Tibial artery (tissue), 4 donors: ENCODE results near the gene BCL3.

Experiments used
- DNase-seq, 2 donors: peaks; one replicate each; pipeline ENCODE4 v3.0.0-alpha.2; 2019
- H3K27ac ChIP-seq, 2 donors: fragments of 200-600 bp; sonication (generic) in 1 of 2; 1 replicate in 1 of 2; 2 replicates in 1 of 2; pipeline ENCODE4 v1.5.1; 2018 to 2019; ENCODE audit warnings: mild to moderate bottlenecking in 1 of 2
- H3K27me3 ChIP-seq, 2 donors: fragments of 200-600 bp; sonication (generic) in 1 of 2; one replicate each; pipeline versions ENCODE4 v1.5.1 to v1.6.0; 2016 to 2019
- H3K36me3 ChIP-seq, 3 donors: fragments of 200-600 bp; sonication (generic) in 2 of 3; one replicate each; pipeline ENCODE4 v1.5.1; 2016 to 2019; ENCODE audit warnings: mild to moderate bottlenecking in 2 of 3
- H3K4me1 ChIP-seq, 4 donors: fragments of 200-600 bp; sonication (generic) in 2 of 4; 1 replicate in 3 of 4; 2 replicates in 1 of 4; pipeline ENCODE4 v1.5.1; 2016 to 2019
- H3K4me3 ChIP-seq, 2 donors: fragments of 200-600 bp; sonication (generic) in 1 of 2; 1 replicate in 1 of 2; 2 replicates in 1 of 2; pipeline ENCODE4 v1.5.1; 2018 to 2019; ENCODE audit warnings: mild to moderate bottlenecking in 2 of 2
- H3K9me3 ChIP-seq, 3 donors: fragments of 200-600 bp; sonication (generic) in 1 of 3; one replicate each; pipeline ENCODE4 v1.5.1; 2016 to 2019
- CTCF ChIP-seq, 2 experiments: fragments of 200-600 bp in 1 of 2; fragments of 450-650 bp in 1 of 2; IDR thresholded peaks; one replicate each; pipeline ENCODE4 v1.5.1; 2017 to 2019; ENCODE audit warnings: antibody characterized with exemption in 2 of 2, mild to moderate bottlenecking in 1 of 2, moderate library complexity in 1 of 2
- intact Hi-C: fragments of 100-400 bp; cut with DNase I; formaldehyde crosslinking; loops from one replicate; pipeline ENCODE4 v1.15.0; 2023; ENCODE audit warnings: low total_unique reads

Gene BCL3

GRCh38 chr19:44803442-44804428 is 55.2 kb downstream of the BCL3 start:
- no peaks in the 10 kb centered on the region for H3K36me3 ChIP-seq
- intact Hi-C loops = no loop called here
- no peaks in the 10 kb centered on the region for H3K9me3 ChIP-seq
- DNase-seq = no peak
- no peak overlapping the region for H3K4me3 ChIP-seq
- TF ChIP-seq CTCF (IDR thresholded peaks at IDR 0.05) = no peak
- H3K27ac ChIP-seq = no peak overlapping the region
- no peaks in the 10 kb centered on the region for H3K27me3 ChIP-seq
- peaks cover 0 to 22% (median 10%) of the 10 kb centered on the region in 4 donors for H3K4me1 ChIP-seq

GRCh38 chr19:44806291-44806690 is 57.8 kb downstream of the BCL3 start:
- Histone ChIP-seq H3K27me3 (no peaks in the 10 kb centered on the region), H3K27ac (no peak overlapping the region), H3K36me3 (peaks cover 0 to 4% (median 0%) of the 10 kb centered on the region in 3 donors), H3K4me1 (peaks cover 0 to 35% (median 28%) of the 10 kb centered on the region in 4 donors), H3K9me3 (no peaks in the 10 kb centered on the region), H3K4me3 (no peak overlapping the region)
- no peak for DNase-seq
- intact Hi-C loops = no loop called here
- TF ChIP-seq CTCF (IDR thresholded peaks at IDR 0.05) = no peak

GRCh38 chr19:44807162-44807561 is 58.7 kb downstream of the BCL3 start:
- intact Hi-C loops = no loop called here
- H3K36me3 ChIP-seq = peaks cover 3 to 13% (median 4%) of the 10 kb centered on the region in 3 donors

GRCh38 chr19:44807652-44808462 is 59.3 kb downstream of the BCL3 start:
- no peak for DNase-seq
- peak; percentile 15 to 28 for TF ChIP-seq CTCF (IDR thresholded peaks at IDR 0.05)
- Histone ChIP-seq H3K9me3 (no peaks in the 10 kb centered on the region), H3K36me3 (peaks cover 8 to 18% (median 11%) of the 10 kb centered on the region in 3 donors), H3K27me3 (no peaks in the 10 kb centered on the region), H3K4me1 (peaks cover 0 to 50% (median 42%) of the 10 kb centered on the region in 4 donors), H3K27ac (peak overlapping the region; percentile 82 to 87), H3K4me3 (peak overlapping the region; percentile 72 to 87)
- intact Hi-C loops = no loop called here

More at GRCh38 chr19:44807162-44807561, 58.7 kb downstream of the BCL3 start:
- Histone ChIP-seq H3K9me3 (no peaks in the 10 kb centered on the region), H3K27ac (peak overlapping the region; percentile 82 to 87), H3K4me1 (peaks cover 0 to 44% (median 37%) of the 10 kb centered on the region in 4 donors), H3K4me3 (no peak overlapping the region), H3K27me3 (no peaks in the 10 kb centered on the region)
- TF ChIP-seq CTCF (IDR thresholded peaks at IDR 0.05) = no peak
- DNase-seq = no peak

GRCh38 chr19:44808463-44809371 is 60.2 kb downstream of the BCL3 start, which contains the start of gene BCAM:
Gene BCAM (plus strand): TSS chr19:44809103. CDS start chr19:44809125, 22 bp downstream.
- intact Hi-C loops = no loop called here
- H3K9me3 ChIP-seq = no peaks in the 10 kb centered on the region
- no peak for TF ChIP-seq CTCF (IDR thresholded peaks at IDR 0.05)
- DNase-seq = peak; percentile 67 to 89
- peak within 1 kb of the TSS; percentile 82 to 87 for H3K27ac ChIP-seq
- peaks cover 0 to 57% (median 46%) of the 10 kb centered on the region in 4 donors for H3K4me1 ChIP-seq
- peaks cover 17 to 27% (median 20%) of the 10 kb centered on the region in 3 donors for H3K36me3 ChIP-seq
- peak within 1 kb of the TSS; percentile 72 to 87 for H3K4me3 ChIP-seq
- no peaks in the 10 kb centered on the region for H3K27me3 ChIP-seq
